GM19397 (cell line): ENCODE data around the gene KRT73.

Experiments used
- ATAC-seq: cut with Tn5 transposase; IDR thresholded peaks from one replicate; pipeline ENCODE4 v1.9.1; 2021; ENCODE audit warnings: mild to moderate bottlenecking, moderate library complexity; ENCODE audit not compliant: unreplicated experiment

The KRT73 gene

DNA sequence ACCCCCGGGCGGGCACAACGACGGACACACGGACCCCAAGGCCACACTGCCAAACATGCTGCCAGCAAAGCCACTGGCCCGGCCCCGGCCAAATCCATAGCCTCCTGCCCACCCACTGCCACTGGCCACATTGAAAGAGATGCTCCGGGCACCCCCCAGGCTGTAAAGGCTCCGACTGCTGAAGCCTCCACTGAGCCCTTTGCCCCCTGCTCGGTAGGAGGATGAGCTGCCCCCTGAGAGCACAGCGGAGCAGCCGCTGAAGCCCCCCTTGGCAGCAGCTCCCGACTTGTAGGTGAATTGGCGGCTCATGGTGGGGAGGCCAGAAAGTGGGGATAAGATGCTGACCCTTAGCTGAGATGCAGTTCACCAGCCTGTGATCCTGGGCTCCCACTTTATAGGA, at the start of gene KRT73:
KRT73 (minus strand) TSS at position 344 of the 400 bp plus-strand sequence; CDS start at position 309, 35 bp downstream.
- no peak for ATAC-seq

GRCh38 chr12:52667931-52668330, 49.6 kb upstream of the KRT73 start:
- ATAC-seq, result no peak

- ATAC-seq, result no peak
Measured at GRCh38 chr12:52667509-52667908, 49.1 kb upstream of the KRT73 start.

- no peak for ATAC-seq
Measured at GRCh38 chr12:52666471-52666870, 48.1 kb upstream of the KRT73 start.

DNA sequence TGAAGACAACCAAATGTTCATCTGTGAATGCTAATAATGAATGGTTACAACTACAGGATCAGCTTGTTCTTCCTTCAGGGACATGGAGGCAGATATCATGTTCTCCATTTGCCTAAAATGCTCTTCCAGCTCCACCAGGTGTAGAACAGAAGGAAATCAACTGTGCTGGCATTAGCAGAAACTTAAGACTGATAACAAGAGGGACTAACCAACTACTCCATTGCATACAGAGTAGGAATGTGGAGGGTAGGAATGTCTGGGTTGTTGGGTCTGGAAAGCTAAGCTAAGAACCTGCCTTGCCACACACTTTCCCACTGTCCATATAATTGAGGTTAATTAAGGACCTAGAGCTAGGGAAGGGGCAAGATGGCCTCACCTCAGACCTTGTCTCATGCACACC, 45.1 kb upstream of the KRT73 start:
- ATAC-seq, result no peak

DNA sequence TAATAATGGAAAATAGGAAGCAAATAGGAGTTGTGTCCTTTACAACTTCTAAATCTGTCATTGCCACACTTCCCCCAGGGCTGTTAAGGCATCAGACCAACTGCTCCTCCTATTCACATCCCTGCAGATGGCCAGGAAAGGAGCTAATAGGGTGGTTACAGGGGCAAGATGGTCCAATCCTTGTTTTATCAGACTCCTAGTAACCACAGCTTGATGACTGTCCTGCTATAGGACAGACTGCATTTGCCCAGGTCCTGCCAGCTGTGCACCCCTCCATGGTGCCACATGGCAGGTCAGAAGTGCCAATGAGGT, 44.5 kb upstream of the KRT73 start:
- ATAC-seq, result no peak

- ATAC-seq, result no peak
Measured at GRCh38 chr12:52662093-52662917, 43.9 kb upstream of the KRT73 start.

DNA sequence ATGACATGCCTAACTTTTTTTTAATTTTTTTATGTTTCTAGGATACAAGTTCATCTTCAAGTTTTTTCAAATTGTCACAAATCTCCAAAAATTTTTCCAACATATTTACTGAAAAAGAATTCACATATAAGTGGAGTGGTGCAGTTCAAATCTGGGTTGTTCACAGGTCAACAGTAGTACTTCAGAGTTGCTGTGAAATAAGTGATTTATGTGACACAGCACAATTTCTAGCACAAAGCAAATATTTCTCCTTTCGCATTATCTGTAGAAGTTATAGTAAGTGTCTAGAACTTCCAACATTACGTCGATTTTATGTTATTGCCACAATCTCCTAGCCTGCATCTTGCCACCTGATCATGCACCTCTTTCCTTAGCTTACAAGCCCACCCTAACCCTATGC, 43.3 kb upstream of the KRT73 start:
- ATAC-seq, result no peak

GRCh38 chr12:52660934-52661499, 42.7 kb upstream of the KRT73 start:
- ATAC-seq, result no peak

DNA sequence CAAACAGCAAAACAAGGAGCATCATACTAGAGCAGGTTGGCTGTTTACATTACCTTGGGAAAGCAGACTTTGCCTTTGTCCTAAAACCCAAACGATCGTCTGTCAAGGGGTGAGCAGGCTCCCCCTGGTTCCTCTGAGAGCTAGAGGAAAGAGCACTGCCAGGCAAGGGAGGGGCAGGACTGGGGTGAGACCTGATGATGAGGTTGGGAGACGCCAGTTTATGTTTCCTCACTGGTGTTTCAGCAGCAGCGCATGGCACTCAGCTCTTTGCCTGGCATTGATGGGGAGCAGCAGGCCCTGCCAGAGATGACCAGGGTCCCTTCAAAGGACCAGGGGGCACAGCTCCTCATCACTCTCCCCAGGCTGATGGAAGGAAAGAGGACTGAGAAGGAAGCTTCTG, 41.6 kb upstream of the KRT73 start:
- no peak for ATAC-seq

GRCh38 chr12:52659395-52659794, 41.0 kb upstream of the KRT73 start:
- no peak for ATAC-seq

GRCh38 chr12:52658196-52658595, 39.8 kb upstream of the KRT73 start:
- ATAC-seq, result no peak

DNA sequence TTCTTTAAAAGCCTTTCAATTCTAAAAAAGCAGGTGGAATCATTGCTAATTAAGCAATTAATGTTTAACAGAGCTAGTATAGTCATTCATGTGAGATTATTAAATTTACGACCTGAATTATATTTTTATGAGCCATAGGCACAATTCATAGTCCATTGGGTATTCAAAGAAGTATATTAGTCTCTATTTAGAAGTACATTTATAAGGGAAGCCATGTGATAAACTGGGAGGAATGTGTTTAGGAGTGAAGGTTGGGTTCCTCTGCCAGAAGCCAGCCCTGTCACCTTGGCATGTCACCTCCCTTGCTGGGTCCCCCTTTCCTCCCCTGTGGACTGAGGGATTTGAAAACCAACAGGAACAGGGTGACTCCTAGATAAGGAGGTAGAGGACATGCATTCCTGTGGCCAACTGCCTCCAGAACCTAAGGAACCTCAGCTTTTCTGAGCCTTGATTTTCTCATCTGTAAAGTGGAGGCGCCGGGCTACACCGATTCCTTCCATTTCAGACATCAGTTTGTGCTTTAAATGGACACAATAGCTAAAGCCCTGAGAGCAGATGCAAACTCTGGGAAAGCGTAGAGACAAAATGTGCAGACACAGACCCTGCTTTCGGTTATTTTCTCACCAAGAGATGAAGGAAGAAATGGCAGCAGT, 39.0 kb upstream of the KRT73 start:
- no peak for ATAC-seq

- no peak for ATAC-seq
Measured at GRCh38 chr12:52656616-52657015, 38.3 kb upstream of the KRT73 start.

DNA sequence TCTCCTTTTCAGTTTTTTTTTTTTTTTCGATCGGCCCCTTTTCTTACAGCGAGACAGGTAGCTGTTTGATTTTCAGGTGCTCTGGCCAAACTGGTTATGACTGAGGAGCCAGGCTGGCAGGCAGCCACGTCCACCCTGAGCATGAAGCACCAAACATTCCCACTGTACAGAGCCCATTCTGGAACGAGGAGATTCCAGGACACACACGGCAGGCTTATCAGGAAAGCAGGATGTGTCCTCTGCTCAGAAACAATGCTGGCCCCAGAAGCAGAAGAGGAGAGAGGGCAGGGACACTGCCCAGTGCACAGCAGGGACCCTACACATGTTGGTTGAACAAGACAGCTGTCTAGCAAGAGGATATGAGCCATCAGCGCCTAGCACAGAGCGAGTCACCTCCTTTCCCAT, 37.4 kb upstream of the KRT73 start:
- ATAC-seq, result no peak

DNA sequence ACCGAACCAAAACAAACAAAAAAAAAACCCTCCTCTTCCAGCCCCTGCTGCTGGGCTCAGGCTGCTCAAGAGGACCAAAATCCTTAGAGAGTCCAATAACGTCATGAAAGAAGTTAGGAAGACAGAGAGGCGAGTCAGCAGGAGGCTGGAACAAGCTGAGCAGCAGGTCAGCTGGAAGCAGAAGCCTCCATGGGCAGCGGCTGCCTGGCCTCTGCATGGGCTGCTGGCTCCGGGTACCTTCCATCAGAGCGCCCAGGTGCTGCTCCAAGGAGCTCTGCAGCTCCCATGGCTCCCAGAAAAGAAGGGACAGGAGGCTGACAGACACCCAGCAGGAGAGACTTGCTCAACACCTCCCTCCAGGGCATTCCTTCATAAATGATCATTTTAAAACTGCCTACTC, 36.9 kb upstream of the KRT73 start:
- ATAC-seq, result no peak

DNA sequence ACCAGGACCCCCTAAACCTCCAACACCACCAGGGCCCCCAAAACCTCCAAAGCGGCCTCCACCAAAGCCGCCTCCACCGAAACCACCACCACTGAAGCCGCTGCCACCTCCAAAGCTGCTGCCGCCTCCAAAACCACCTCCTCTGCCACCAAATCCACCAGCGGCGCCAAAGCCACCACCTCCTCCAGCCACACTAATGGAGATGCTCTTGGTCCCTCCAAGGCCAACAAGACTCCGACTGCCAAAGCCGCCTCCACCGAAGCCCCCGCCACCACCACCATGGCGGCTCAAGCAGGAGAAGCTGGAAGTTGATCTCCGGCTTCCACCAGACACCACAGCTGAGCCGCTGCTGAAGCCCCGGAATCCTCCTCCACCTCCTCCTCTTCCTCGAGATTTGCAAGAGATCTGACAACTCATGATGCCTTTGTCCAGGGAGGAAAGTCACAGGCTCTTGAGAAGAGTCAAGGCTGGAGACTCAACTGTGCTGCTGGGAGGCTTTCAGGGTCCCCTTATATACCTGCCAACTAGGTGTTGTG, 33.4 kb upstream of the KRT73 start, which contains the start of gene KRT2:
KRT2 (minus strand) TSS at position 486 of the 536 bp plus-strand sequence; CDS start at position 417, 69 bp downstream.
- ATAC-seq, result no peak

DNA sequence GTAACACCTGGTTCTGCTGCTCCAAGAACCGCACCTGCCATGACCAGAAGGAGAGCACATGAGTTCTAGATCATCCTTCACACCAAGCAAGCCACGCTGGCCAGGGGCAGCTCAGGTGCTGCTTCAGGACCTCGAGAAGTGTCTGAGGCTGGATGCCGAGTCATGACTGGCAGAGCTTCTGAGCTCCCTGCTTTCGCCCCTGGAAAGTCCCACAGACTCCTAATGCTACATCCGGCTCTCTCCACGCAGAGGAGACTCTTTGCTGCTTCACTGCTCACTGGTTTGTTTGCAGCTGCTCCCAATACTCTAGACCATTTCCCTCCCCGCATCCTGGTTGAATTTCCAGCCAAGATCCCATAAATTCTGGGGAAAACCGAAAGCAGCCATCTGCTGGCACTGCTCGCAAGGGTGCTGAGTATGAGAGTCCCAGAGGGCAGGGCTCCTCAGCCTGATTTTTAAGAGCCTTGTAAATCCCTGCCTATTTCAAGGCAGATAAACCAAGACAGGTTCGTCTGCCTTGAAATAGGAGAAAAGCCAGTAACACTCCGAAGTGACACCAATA, 32.2 kb upstream of the KRT73 start:
- ATAC-seq, result no peak

DNA sequence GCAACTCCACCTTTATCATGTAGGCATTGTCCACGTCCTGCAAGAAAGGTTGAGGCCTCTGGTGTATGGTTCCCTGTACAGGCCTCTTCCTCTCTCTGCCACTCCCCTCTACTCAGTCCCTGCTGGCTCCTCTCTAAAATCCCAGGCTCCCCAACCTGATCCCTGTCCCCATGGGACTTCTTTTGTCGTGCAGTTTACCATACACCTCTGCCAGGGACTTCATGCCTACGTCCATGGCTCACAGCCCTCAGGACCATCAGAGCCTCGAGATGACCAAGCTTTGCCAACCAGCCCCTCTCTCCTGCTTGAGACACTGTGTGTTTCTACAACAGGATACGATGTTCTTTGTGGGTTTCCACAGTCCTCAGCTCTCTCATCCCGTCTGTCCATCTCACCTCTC, 30.7 kb upstream of the KRT73 start:
- no peak for ATAC-seq

GRCh38 chr12:52648012-52648550, 29.7 kb upstream of the KRT73 start:
- ATAC-seq, result no peak

GRCh38 chr12:52647601-52648000, 29.2 kb upstream of the KRT73 start:
- ATAC-seq, result no peak
